Measurements from ENCODE around the gene CHSY1. TPM values are rescaled to one million over a fixed set of nuclear protein-coding genes. Genes with fewer than 3 reads are reported as not detected.

CHSY1 gene
- total RNA-seq, 4 donors from 2014 or later = 13.3 to 31.6 (median 19.6) TPM

GRCh38 chr15:101188637-101189408 is 63.0 kb downstream of the CHSY1 start:
- 71% methylated on average over 28 of the region's 29 CpGs for WGBS
- TF ChIP-seq POLR2AphosphoS5 (IDR thresholded peaks at IDR 0.05) (peak in 1 of 2 donors; percentile 5), POLR2A (IDR thresholded peaks at IDR 0.05; ENCODE audit: low read depth) (no peak)
- Histone ChIP-seq H3K27ac (replicated peaks in 1 of 4) (peak overlapping the region; percentile 68 to 76 (median 70)), H3K27me3 (no peaks in the 10 kb centered on the region), H3K36me3 (no peaks in the 10 kb centered on the region), H3K4me3 (peak overlapping the region; percentile 34 to 53 (median 44)), H3K4me1 (peaks cover 60 to 89% (median 83%) of the 10 kb centered on the region in 4 donors), H3K9me3 (no peaks in the 10 kb centered on the region)
- DNase-seq (ENCODE audit: extremely low spot score) = no peak
- intact Hi-C loops (cut with DNase I) = loop anchor here (2.0 to 5.0 kb wide), 2 partner anchors 48 to 63 kb away; partner anchors contain the start of gene CHSY1

- DNase-seq (ENCODE audit: extremely low spot score) = no peak
- Histone ChIP-seq H3K27me3 (no peaks in the 10 kb centered on the region), H3K4me1 (peaks cover 58 to 87% (median 83%) of the 10 kb centered on the region in 4 donors), H3K36me3 (no peaks in the 10 kb centered on the region), H3K27ac (replicated peaks in 1 of 4) (peak overlapping the region; percentile 68 to 76 (median 70)), H3K4me3 (peak overlapping the region; percentile 34 to 53 (median 44)), H3K9me3 (no peaks in the 10 kb centered on the region)
- intact Hi-C loops (cut with DNase I) = loop anchor here (2.0 to 5.0 kb wide), 2 partner anchors 49 to 64 kb away; partner anchors contain the start of gene CHSY1
- TF ChIP-seq POLR2AphosphoS5 (IDR thresholded peaks at IDR 0.05) = peak; percentile 52 to 57
- no peak for TF ChIP-seq EP300 (IDR thresholded peaks at IDR 0.05)
- no peak for TF ChIP-seq POLR2A (IDR thresholded peaks at IDR 0.05; ENCODE audit: low read depth)
- TF ChIP-seq CTCF (IDR thresholded peaks at IDR 0.05) = no peak
- WGBS = 25% methylated on average over 18 of the region's 18 CpGs
Observed at GRCh38 chr15:101187820-101188636, 63.8 kb downstream of the CHSY1 start.

- H3K4me1 ChIP-seq = peaks cover 48 to 82% (median 70%) of the 10 kb centered on the region in 4 donors
- H3K27me3 ChIP-seq = no peaks in the 10 kb centered on the region
- H3K9me3 ChIP-seq = no peaks in the 10 kb centered on the region
- no peak for TF ChIP-seq CTCF (IDR thresholded peaks at IDR 0.05)
- TF ChIP-seq POLR2A (IDR thresholded peaks at IDR 0.05; ENCODE audit: low read depth) = no peak
- TF ChIP-seq POLR2AphosphoS5 (IDR thresholded peaks at IDR 0.05) = no peak
- TF ChIP-seq EP300 (IDR thresholded peaks at IDR 0.05) = no peak
- no peaks in the 10 kb centered on the region for H3K36me3 ChIP-seq
- DNase-seq (ENCODE audit: extremely low spot score) = no peak
- H3K4me3 ChIP-seq = no peak overlapping the region
- H3K27ac ChIP-seq (replicated peaks in 1 of 4) = no peak overlapping the region
- 92% methylated on average over 5 of the region's 5 CpGs for WGBS
- intact Hi-C loops (cut with DNase I) = loop anchor here (5.0 kb wide), 1 partner anchor 67 kb away; the partner anchor contains the start of gene CHSY1
Observed at GRCh38 chr15:101185770-101186169, 66.1 kb downstream of the CHSY1 start.

- no peak overlapping the region for H3K27ac ChIP-seq (replicated peaks in 1 of 4)
- no peaks in the 10 kb centered on the region for H3K36me3 ChIP-seq
- no peak for DNase-seq (ENCODE audit: extremely low spot score)
- no peaks in the 10 kb centered on the region for H3K9me3 ChIP-seq
- no peak for TF ChIP-seq POLR2AphosphoS5 (IDR thresholded peaks at IDR 0.05)
- TF ChIP-seq CTCF (IDR thresholded peaks at IDR 0.05) = no peak
- TF ChIP-seq EP300 (IDR thresholded peaks at IDR 0.05) = no peak
- TF ChIP-seq POLR2A (IDR thresholded peaks at IDR 0.05; ENCODE audit: low read depth) = no peak
- 94% methylated on average over 6 of the region's 6 CpGs for WGBS
- peaks cover 48 to 78% (median 69%) of the 10 kb centered on the region in 4 donors for H3K4me1 ChIP-seq
- H3K27me3 ChIP-seq = no peaks in the 10 kb centered on the region
- no peak overlapping the region for H3K4me3 ChIP-seq
- intact Hi-C loops (cut with DNase I) = loop anchor here (5.0 kb wide), 1 partner anchor 67 kb away; the partner anchor contains the start of gene CHSY1
Observed at GRCh38 chr15:101185336-101185735, 66.5 kb downstream of the CHSY1 start.
